ENCODE data around the gene ACSM2B.
"Not testable (repeated sequence)": the region's sequence is repeated elsewhere in the genome, so short reads cannot be mapped to it uniquely, and the experiment has no call there.

The ACSM2B gene, protein sequence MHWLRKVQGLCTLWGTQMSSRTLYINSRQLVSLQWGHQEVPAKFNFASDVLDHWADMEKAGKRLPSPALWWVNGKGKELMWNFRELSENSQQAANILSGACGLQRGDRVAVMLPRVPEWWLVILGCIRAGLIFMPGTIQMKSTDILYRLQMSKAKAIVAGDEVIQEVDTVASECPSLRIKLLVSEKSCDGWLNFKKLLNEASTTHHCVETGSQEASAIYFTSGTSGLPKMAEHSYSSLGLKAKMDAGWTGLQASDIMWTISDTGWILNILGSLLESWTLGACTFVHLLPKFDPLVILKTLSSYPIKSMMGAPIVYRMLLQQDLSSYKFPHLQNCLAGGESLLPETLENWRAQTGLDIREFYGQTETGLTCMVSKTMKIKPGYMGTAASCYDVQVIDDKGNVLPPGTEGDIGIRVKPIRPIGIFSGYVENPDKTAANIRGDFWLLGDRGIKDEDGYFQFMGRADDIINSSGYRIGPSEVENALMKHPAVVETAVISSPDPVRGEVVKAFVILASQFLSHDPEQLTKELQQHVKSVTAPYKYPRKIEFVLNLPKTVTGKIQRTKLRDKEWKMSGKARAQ

DNA sequence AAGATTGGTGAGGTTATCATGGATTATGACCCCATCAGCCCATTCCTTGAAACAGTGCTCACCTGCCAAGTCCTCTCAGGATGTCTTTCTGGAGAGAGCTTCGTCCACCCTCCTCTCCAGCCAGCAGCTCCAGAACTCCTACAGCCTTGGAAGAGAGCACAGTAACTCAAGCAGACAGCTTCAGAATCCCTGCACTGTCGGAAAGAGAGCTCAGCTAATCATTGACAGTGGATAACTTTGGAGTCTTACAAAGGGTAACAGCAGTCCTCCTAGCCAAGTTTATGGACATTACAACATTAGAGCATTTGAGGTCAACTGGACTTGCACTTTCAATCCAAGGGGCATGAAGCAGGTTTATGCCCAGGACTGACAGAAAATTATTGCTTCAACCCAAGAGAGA is at the start of gene ACSM2B:
Gene ACSM2B (minus strand): TSS at position 223 of the 400 bp plus-strand sequence. CDS start 11,522 bp downstream, outside the sequence.
- H3K9me3 Mint-ChIP-seq; H3K4me3 Mint-ChIP-seq; H3K4me1 Mint-ChIP-seq (ENCODE audit: low read depth); H3K36me3 Mint-ChIP-seq (ENCODE audit: low read depth); intact Hi-C loops (cut with micrococcal nuclease); H3K27ac Mint-ChIP-seq; H3K27me3 Mint-ChIP-seq: not testable (repeated sequence)

DNA sequence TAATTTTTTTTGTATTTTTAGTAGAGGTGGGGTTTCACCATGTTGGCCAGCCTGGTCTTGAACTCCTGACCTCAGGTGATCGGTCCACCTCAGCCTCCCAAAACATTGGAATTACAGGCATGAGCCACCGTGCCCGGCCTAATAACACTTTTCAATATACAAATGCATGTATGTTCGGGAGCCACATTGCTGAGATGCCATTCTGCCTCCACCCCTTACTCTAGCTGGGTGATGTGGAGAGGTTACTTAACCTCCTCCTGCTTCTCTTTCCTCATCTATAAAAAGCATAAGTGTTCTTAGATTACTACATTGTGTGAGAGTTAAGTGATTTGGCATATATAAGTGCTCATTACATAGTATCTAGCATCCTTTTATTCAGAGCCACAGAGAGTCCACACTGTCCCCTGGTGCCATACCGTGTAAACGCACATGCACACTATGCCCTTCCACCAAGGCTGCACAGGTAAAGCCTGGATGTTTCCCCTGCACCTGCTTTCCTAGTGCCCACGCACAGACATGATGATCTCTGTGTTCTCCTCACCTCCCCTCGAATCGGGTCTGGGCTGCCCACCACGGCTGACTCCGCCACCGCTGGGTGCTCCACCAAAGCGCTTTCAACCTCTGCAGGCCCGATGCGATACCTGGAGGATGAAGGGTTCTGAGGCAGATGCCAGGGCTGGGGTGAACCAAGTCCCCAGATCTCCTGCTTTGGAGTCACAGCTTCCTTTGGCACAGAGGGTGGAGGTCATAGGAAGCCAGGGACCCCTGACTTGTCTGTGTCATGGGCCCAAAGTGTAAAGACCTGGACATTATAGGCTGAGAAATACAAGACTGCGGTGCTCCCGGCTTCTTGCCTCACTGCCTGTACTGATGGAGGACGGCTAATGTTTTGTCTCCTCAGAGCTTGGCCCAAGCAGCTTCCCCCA is 49.0 kb upstream of the ACSM2B start:
- peaks cover 3% of the 10 kb centered on the region for H3K27me3 Mint-ChIP-seq
- no peak overlapping the region for H3K4me3 Mint-ChIP-seq
- intact Hi-C loops (cut with micrococcal nuclease) = no loop called here
- H3K36me3 Mint-ChIP-seq (ENCODE audit: low read depth) = no peaks in the 10 kb centered on the region
- H3K9me3 Mint-ChIP-seq = no peaks in the 10 kb centered on the region
- H3K4me1 Mint-ChIP-seq (ENCODE audit: low read depth) = peaks cover 6% of the 10 kb centered on the region
- no peak overlapping the region for H3K27ac Mint-ChIP-seq

DNA sequence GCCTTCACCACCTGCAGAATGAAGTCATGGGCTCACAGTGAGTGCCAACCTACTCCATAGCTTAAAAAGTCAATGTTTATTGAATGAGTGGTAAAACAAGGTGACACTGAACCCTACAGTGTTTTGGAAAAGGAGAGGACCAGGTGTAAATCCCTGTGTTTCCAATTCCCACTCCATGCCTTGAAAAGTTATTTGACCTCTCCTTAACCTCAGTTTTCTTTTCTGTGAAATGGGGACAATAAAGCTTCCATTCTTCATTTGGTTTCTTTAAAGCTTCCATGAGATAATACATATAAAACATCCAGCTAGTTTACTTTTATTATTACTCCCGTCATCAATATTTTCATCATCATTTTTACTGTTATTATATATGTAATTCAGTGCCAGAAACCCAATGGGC is 48.0 kb upstream of the ACSM2B start:
- H3K4me1 Mint-ChIP-seq (ENCODE audit: low read depth) = peaks cover 6% of the 10 kb centered on the region
- H3K4me3 Mint-ChIP-seq = no peak overlapping the region
- peaks cover 4% of the 10 kb centered on the region for H3K27me3 Mint-ChIP-seq
- H3K27ac Mint-ChIP-seq = no peak overlapping the region
- no peaks in the 10 kb centered on the region for H3K36me3 Mint-ChIP-seq (ENCODE audit: low read depth)
- intact Hi-C loops (cut with micrococcal nuclease) = no loop called here
- H3K9me3 Mint-ChIP-seq = no peaks in the 10 kb centered on the region

DNA sequence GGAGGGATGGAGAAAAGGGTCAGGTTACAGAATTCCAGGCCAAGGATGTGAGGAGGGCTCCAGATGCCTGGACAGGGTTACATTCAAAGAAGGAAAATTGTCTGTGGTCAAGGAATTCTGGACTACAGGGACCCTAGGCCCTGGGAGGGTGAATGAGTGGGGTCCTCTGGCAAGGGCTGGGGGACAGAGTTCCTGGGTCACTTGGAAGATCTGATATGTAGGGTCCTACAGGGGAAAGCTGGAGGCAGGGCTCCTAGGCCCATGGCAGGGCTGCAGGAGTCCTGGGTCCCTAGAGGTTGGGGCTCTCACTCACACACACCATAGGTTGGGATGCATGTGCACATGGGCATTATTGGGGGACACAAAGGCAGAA is 46.3 kb upstream of the ACSM2B start:
- no peak overlapping the region for H3K4me3 Mint-ChIP-seq
- peaks cover 4% of the 10 kb centered on the region for H3K27me3 Mint-ChIP-seq
- intact Hi-C loops (cut with micrococcal nuclease) = no loop called here
- no peak overlapping the region for H3K27ac Mint-ChIP-seq
- H3K4me1 Mint-ChIP-seq (ENCODE audit: low read depth) = no peaks in the 10 kb centered on the region
- no peaks in the 10 kb centered on the region for H3K9me3 Mint-ChIP-seq
- no peaks in the 10 kb centered on the region for H3K36me3 Mint-ChIP-seq (ENCODE audit: low read depth)

DNA sequence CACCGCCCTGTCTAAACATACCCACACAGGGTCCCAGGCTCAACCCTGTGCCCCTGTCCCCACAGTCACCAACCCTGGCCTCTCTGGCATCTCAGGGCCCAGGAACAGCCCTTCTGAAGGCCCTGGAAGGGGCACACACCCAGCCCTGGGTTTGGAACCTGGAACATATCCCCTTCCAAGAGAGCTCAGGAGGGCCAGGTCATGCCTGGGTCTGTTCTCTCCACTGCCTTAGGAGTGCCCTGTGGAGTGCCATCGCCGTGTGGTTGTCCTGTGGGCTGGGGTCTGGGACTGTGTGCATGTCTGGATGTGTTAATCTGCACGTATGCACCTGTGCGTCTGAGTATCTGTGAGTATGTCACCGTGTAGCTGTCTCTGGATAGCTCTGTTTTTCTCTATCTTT is 45.2 kb upstream of the ACSM2B start:
- intact Hi-C loops (cut with micrococcal nuclease) = no loop called here
- no peaks in the 10 kb centered on the region for H3K36me3 Mint-ChIP-seq (ENCODE audit: low read depth)
- H3K27ac Mint-ChIP-seq = no peak overlapping the region
- no peak overlapping the region for H3K4me3 Mint-ChIP-seq
- H3K4me1 Mint-ChIP-seq (ENCODE audit: low read depth) = no peaks in the 10 kb centered on the region
- no peaks in the 10 kb centered on the region for H3K9me3 Mint-ChIP-seq
- peaks cover 4% of the 10 kb centered on the region for H3K27me3 Mint-ChIP-seq

DNA sequence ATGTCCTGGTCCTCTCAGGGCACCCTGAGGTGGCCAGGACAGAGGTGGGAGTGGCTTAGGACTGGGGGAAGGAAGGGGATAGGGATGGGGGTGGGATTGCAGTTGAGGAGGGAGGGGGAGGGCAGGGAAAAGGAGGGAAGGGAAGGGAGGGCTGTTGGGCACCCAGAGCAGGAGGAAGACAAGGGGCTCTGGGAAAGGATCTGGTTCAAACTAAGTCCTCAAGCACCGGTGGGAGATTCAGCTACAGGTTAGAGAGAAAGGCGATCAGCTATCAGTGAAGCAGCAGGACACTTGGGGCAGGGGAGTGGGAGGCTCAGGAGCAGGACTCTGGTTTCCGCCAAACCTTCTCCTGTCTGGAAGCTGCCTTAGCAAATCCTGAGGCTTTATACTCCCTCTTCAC is 44.6 kb upstream of the ACSM2B start:
- H3K4me1 Mint-ChIP-seq (ENCODE audit: low read depth) = no peaks in the 10 kb centered on the region
- H3K27me3 Mint-ChIP-seq = peaks cover 6% of the 10 kb centered on the region
- intact Hi-C loops (cut with micrococcal nuclease) = no loop called here
- H3K27ac Mint-ChIP-seq = no peak overlapping the region
- H3K9me3 Mint-ChIP-seq = no peaks in the 10 kb centered on the region
- no peak overlapping the region for H3K4me3 Mint-ChIP-seq
- H3K36me3 Mint-ChIP-seq (ENCODE audit: low read depth) = no peaks in the 10 kb centered on the region

DNA sequence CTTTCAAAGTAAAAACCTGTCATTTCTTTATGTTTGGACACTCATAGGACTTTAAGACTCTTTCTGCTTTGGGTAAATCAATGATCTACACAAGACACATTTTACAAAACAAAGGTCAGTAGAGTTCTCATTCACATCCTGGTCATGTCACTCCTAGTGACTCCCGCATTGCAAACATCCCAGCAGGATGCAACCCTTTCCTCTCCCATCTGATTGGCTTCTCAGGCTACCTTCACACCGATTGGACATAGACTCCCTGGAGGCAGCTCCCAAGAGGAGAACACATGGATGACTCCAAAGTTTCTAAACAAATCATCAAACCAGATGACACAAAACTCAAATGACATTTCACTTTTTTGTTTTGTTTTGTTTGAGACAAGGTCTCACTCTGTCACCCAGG is 43.8 kb upstream of the ACSM2B start:
- Mint-ChIP-seq H3K27ac (no peak overlapping the region), H3K4me1 (ENCODE audit: low read depth) (no peaks in the 10 kb centered on the region), H3K36me3 (ENCODE audit: low read depth) (no peaks in the 10 kb centered on the region), H3K9me3 (no peaks in the 10 kb centered on the region), H3K27me3 (peaks cover 6% of the 10 kb centered on the region), H3K4me3 (no peak overlapping the region)
- intact Hi-C loops (cut with micrococcal nuclease) = no loop called here

DNA sequence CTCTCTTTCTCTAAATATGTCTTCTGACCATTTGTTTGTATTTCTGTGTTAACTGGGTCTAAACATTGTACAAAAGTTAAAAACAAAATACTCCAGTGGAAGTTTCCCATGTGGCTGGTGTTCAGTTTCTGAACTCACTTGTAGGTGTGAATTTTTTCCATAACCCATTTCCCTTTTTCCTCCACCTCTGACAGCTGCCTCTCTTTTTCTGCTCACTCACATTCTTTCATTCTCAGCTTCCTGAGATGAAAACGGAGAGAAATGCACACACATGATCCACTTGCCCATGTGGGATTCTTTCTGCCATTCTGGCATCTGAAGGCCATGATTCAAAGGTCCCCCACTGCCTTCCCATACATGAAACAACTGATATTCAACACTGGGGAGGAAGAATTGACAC is 41.1 kb upstream of the ACSM2B start:
- no peaks in the 10 kb centered on the region for H3K36me3 Mint-ChIP-seq (ENCODE audit: low read depth)
- no peaks in the 10 kb centered on the region for H3K4me1 Mint-ChIP-seq (ENCODE audit: low read depth)
- peaks cover 30% of the 10 kb centered on the region for H3K27me3 Mint-ChIP-seq
- H3K9me3 Mint-ChIP-seq = no peaks in the 10 kb centered on the region
- intact Hi-C loops (cut with micrococcal nuclease) = no loop called here
- no peak overlapping the region for H3K27ac Mint-ChIP-seq
- H3K4me3 Mint-ChIP-seq = no peak overlapping the region

DNA sequence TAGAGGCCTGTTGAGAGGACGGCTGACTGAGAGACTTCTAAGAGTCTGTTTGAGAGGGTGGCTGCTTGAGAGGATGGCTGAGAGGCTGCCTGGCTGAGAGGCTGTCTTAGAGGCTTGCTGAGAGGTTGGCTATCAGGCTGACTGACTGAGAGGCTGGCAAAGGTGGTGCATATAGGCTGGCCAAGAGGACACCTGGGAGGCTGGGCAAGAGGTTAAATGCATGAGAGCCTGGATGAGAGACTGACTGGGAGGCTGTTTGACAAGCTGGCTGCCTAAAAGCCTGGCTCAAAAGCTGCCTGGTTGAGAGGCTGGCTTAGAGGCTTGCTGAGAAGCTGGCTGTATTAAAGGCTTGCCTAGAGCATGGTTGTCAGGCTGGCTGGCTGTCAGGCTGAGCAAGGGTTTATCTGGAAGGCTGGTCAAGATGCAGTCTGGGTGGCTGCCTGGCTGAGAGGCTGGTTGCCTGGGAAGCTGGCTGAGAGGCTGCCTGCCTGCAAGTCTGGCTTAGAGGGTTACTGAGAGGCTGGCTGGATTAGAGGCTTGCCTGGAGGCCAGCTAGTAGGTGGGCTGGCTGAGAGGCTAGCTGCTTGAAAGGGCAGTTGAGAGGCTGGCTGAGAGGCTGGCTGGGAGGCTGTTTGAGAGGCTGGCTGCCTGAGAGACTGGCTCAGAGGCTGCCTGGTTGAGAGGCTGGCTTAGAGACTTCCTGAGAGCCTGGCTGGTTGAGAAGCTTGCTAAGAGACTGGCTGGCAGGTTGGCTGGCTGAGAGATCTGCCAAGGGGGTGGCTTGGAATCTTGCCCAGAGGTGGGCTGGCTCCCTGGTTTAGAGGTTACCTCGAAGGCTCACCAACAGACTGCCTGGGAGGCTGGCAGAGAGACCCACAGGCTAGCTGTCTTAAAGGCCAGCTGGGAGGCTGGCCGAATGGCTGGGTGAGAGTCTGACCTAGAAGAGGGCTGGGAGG is 38.3 kb upstream of the ACSM2B start:
- H3K9me3 Mint-ChIP-seq = no peaks in the 10 kb centered on the region
- peaks cover 49% of the 10 kb centered on the region for H3K27me3 Mint-ChIP-seq
- H3K36me3 Mint-ChIP-seq (ENCODE audit: low read depth) = no peaks in the 10 kb centered on the region

DNA sequence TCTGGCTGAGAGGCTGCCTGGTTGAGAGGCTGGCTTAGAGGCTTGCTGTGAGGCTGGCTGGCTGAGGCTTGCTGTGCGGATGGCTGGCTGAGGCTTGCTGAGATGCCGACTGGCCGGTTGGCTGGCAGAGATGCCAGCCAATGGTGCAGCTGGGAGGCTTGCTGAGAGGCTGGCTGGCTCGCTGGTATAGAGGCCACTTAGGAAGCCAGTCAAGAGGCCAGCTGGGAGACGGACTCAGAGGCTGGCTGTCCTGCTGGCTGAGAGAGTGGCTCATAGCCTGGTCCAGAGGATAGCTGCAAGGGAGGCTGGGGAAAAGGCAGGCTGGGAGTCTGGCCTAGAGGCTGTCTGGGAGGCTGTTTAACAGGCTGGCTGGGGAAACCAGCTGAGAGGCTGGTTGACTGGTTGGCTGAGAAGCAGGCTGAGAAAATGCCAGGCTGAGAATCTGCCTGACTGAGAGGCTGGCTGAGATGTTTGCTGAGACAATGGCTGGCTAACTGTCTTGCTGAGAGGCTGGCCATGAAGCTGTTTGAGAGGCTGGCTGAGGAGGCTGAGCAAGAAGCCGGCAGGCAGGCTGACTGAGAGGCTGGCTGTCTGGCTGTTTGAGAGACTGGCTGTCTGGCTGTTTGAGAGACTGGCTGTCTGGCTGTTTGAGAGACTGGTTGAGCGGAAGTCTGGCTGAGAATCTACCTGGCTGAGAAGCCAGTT is 37.5 kb upstream of the ACSM2B start:
- Mint-ChIP-seq H3K27ac (no peak overlapping the region), H3K4me1 (ENCODE audit: low read depth) (no peaks in the 10 kb centered on the region), H3K27me3 (peaks cover 47% of the 10 kb centered on the region), H3K36me3 (ENCODE audit: low read depth) (no peaks in the 10 kb centered on the region), H3K9me3 (no peaks in the 10 kb centered on the region), H3K4me3 (no peak overlapping the region)
- intact Hi-C loops (cut with micrococcal nuclease) = no loop called here

More for the DNA sequence above, 38.3 kb upstream of the ACSM2B start:
- Mint-ChIP-seq H3K4me1 (ENCODE audit: low read depth) (no peaks in the 10 kb centered on the region), H3K27ac (no peak overlapping the region), H3K4me3 (no peak overlapping the region)
- intact Hi-C loops (cut with micrococcal nuclease) = no loop called here

DNA sequence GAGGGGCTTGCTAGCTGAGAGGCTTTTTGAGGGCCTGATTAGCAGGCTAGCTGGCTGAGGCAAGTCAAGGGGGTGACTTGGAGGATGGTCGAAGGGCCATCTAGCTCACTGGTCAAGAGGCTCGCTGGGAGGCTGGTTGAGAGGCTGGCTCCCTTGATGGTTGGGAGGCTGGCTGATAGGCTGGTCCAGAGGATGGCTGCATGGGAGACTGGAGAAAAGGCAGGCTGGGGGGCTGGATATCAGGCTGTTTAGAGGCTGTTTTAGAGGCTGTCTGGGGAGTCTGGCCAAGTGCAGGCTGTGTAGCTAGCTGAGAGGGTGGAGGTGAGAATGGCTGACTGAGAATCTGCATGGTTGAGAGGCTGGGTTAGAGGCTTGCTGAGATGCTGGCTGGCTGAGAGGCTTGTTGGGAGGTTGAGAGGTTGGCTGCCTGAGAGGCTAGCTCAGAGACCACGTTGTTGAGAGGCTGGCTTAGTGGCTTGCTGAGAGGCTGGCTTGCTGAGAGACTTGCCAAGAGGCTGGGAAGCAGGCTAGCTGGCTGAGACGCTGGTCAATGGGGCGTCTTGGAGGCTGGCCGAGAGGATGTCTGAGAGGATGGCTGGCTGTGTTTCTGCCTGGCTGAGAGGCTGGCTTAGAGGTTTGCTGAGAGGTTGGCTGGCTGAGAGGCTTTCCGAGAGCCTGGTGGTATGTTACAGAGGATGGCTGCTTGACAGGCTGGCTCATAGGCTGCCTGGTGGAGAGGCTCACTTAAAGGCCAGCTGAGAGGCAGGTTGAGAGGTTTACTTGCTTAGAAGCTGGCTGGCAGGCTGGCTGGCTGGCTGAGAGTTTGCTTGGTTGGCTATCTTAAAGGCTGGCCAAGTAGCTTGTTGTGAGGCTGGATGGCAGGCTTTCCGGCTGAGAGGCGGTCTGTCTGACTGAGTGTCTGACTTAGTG is 36.6 kb upstream of the ACSM2B start:
- intact Hi-C loops (cut with micrococcal nuclease) = no loop called here
- no peaks in the 10 kb centered on the region for H3K4me1 Mint-ChIP-seq (ENCODE audit: low read depth)
- no peak overlapping the region for H3K4me3 Mint-ChIP-seq
- no peaks in the 10 kb centered on the region for H3K36me3 Mint-ChIP-seq (ENCODE audit: low read depth)
- H3K27ac Mint-ChIP-seq = no peak overlapping the region
- H3K9me3 Mint-ChIP-seq = no peaks in the 10 kb centered on the region
- peaks cover 47% of the 10 kb centered on the region for H3K27me3 Mint-ChIP-seq

DNA sequence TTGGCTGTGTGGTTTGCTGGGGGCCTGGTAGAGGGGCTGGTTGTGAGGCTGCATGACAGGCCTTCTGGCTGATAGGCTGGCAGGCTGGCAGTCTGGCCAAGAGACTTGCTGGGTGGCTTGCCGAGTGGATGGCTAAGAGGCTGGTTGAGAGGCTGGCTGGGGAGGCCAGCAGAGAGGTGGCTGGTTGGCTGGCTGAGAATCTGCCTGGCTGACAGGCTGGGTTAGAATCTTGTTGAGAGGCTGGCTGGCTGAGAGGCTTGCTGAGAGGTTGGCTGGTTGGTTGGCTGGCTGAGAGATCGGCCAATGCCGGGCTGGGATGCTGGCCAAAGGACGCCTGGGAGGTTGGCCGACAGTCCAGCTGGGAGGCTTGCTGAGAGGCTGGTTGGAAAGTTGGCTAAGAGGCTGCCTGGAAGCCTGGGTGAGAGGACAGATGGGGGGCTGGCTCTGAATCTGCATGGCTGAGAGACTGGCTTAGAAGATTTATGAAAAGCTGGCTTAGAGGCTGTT is 35.9 kb upstream of the ACSM2B start:
- Mint-ChIP-seq H3K27ac (no peak overlapping the region), H3K4me3 (no peak overlapping the region)

More for the DNA sequence above, 35.9 kb upstream of the ACSM2B start:
- H3K9me3 Mint-ChIP-seq = no peaks in the 10 kb centered on the region
- no peaks in the 10 kb centered on the region for H3K4me1 Mint-ChIP-seq (ENCODE audit: low read depth)
- H3K27me3 Mint-ChIP-seq = peaks cover 47% of the 10 kb centered on the region
- intact Hi-C loops (cut with micrococcal nuclease) = no loop called here
- H3K36me3 Mint-ChIP-seq (ENCODE audit: low read depth) = no peaks in the 10 kb centered on the region

Measured in dendritic cell treated with granulocyte-macrophage colony-stimulating factor and Interleukin-4, amounts not matched to agents 40 ng/mL and 50 ng/mL, for 4 days (primary cell).